Measurements from ENCODE around the gene FBXO10. TPM values are rescaled to one million over a fixed set of nuclear protein-coding genes. Genes with fewer than 3 reads are reported as not detected.

The FBXO10 gene
- total and polyA plus RNA-seq, 10 of the 15 experiments (the other 5 are each of a cell fraction or from before 2014, with no cell fraction given) = 1.6 to 17.2 (median 9.6) TPM

- peaks cover 18% of the 10 kb centered on the region; the same call in 2 of the 3 replicates for H3K9me3 ChIP-seq (replicated peaks; ENCODE audit: control insufficient read depth, insufficient read depth, low read length)
- no peak for FAIRE-seq
- H2AFZ ChIP-seq (ENCODE audit: control insufficient read depth, low read depth, low read length) = no peak overlapping the region
- TF ChIP-seq POU2F2 (IDR thresholded peaks at IDR 0.05; ENCODE audit: borderline replicate concordance, low read depth, low read length) = no peak
- no peak for TF ChIP-seq CBX5 (IDR thresholded peaks at IDR 0.05; ENCODE audit: low read depth)
- TF ChIP-seq RFX5 (IDR thresholded peaks at IDR 0.05; ENCODE audit: low read depth, low read length) = no peak
- no peaks in the 10 kb centered on the region for H3K27me3 ChIP-seq (replicated peaks in 1 of 2; ENCODE audit: control insufficient read depth in 2 of 2, insufficient read depth in 2 of 2, low read length in 1 of 2)
- H3K79me2 ChIP-seq (ENCODE audit: control insufficient read depth, insufficient read depth, low read length) = peaks cover 6% of the 10 kb centered on the region
- intact Hi-C loops (cut with micrococcal nuclease; ENCODE audit: unreplicated experiment) = no loop called here
- ATAC-seq = no peak
- WGBS (ENCODE audit: insufficient coverage, insufficient replicate concordance, low lambda C conversion rate, missing lambda C conversion rate) = 35% methylated on average over 1 of the region's 1 CpG
- ChIA-PET CTCF (no interaction called here), RAD21 (ENCODE audit: unreplicated experiment) (no interaction called here), SMC1A (ENCODE audit: uncharacterized antibody, unreplicated experiment) (no interaction called here), POLR2A (no interaction called here)
- H3K4me1 ChIP-seq (ENCODE audit: control insufficient read depth, insufficient read depth, low read length) = peaks cover 40% of the 10 kb centered on the region
- in situ Hi-C loops (cut with MboI) = no loop called here
- no peak overlapping the region for H3K9ac ChIP-seq (ENCODE audit: control insufficient read depth, insufficient read depth, low read length)
- H3K27ac ChIP-seq (ENCODE audit: control insufficient read depth, insufficient read depth) = no peak overlapping the region
- H3K36me3 ChIP-seq (ENCODE audit: control insufficient read depth in 2 of 2, insufficient read depth in 2 of 2, low read length in 1 of 2) = no peaks in the 10 kb centered on the region; a peak in 1 of 4 replicates
- DNase-seq (ENCODE audit: low read depth, low spot score) = no peak
- BruUV-seq (replicated peaks) = no TSS peak
- H3K4me2 ChIP-seq (ENCODE audit: control insufficient read depth, insufficient read depth) = no peak overlapping the region
- no peaks in the 10 kb centered on the region for H4K20me1 ChIP-seq (ENCODE audit: control insufficient read depth, insufficient read depth)
- no peak overlapping the region for H3K4me3 ChIP-seq
Measured at GRCh38 chr9:37562826-37563225, 13.4 kb downstream of the FBXO10 start.

- peaks cover 4% of the 10 kb centered on the region for H3K79me2 ChIP-seq (ENCODE audit: control insufficient read depth, insufficient read depth, low read length)
- H3K27ac ChIP-seq (ENCODE audit: control insufficient read depth, insufficient read depth) = no peak overlapping the region
- no peaks in the 10 kb centered on the region for H4K20me1 ChIP-seq (ENCODE audit: control insufficient read depth, insufficient read depth)
- no TSS peak for BruUV-seq (replicated peaks)
- no peak for ATAC-seq
- ChIA-PET POLR2A (interaction anchor here (0.7 kb wide), 1 partner anchor 87 kb away, joined by 11 read pairs; no protein-coding TSS in a partner anchor), CTCF (interaction anchor here (1.1 kb wide), 1 partner anchor 33 kb away, joined by 5 read pairs; no protein-coding TSS in a partner anchor), SMC1A (ENCODE audit: uncharacterized antibody, unreplicated experiment) (no interaction called here), RAD21 (ENCODE audit: unreplicated experiment) (no interaction called here)
- H2AFZ ChIP-seq (ENCODE audit: control insufficient read depth, low read depth, low read length) = no peak overlapping the region
- H3K4me2 ChIP-seq (ENCODE audit: control insufficient read depth, insufficient read depth) = no peak overlapping the region
- no peak overlapping the region for H3K4me3 ChIP-seq
- DNase-seq (ENCODE audit: low read depth, low spot score) = no peak
- no peaks in the 10 kb centered on the region; a peak in 1 of 4 replicates for H3K36me3 ChIP-seq (ENCODE audit: control insufficient read depth in 2 of 2, insufficient read depth in 2 of 2, low read length in 1 of 2)
- peaks cover 30% of the 10 kb centered on the region for H3K4me1 ChIP-seq (ENCODE audit: control insufficient read depth, insufficient read depth, low read length)
- no peak overlapping the region for H3K9ac ChIP-seq (ENCODE audit: control insufficient read depth, insufficient read depth, low read length)
- in situ Hi-C loops (cut with MboI) = no loop called here
- H3K9me3 ChIP-seq (replicated peaks; ENCODE audit: control insufficient read depth, insufficient read depth, low read length) = peaks cover 18% of the 10 kb centered on the region; the same call in 2 of the 3 replicates
- no peak for FAIRE-seq
- intact Hi-C loops (cut with micrococcal nuclease; ENCODE audit: unreplicated experiment) = no loop called here
- H3K27me3 ChIP-seq (replicated peaks in 1 of 2; ENCODE audit: control insufficient read depth in 2 of 2, insufficient read depth in 2 of 2, low read length in 1 of 2) = no peaks in the 10 kb centered on the region
- WGBS (ENCODE audit: insufficient coverage, insufficient replicate concordance, low lambda C conversion rate, missing lambda C conversion rate) = 0% methylated on average over 2 of the region's 2 CpGs
- no peak for TF ChIP-seq MEF2B (IDR thresholded peaks at IDR 0.05; ENCODE audit: partially characterized antibody, poor library complexity, severe bottlenecking)
Measured at GRCh38 chr9:37561682-37562081, 14.5 kb downstream of the FBXO10 start.
